Liver (tissue), 9 donors: ENCODE data around the gene ARMH3. TPM values are rescaled to one million over a fixed set of nuclear protein-coding genes. Genes with fewer than 3 reads are reported as not detected.

Source experiments
- DNase-seq: peaks from one replicate; pipeline ENCODE4 v3.0.0-alpha.2; 2017; ENCODE audit warnings: low spot score
- H3K27ac ChIP-seq, 2 donors: one replicate each; pipeline ENCODE4 v1.7.0; 2013; ENCODE audit warnings: inconsistent platforms in 2 of 2, low read length in 2 of 2, control low read depth in 1 of 2, low read depth in 1 of 2, mild to moderate bottlenecking in 1 of 2
- H3K27me3 ChIP-seq, 4 donors: one replicate each; pipeline versions ENCODE4 v1.6.1 to v1.7.0; 2013; ENCODE audit warnings: low read length in 3 of 4, inconsistent platforms in 1 of 4, mild to moderate bottlenecking in 1 of 4, moderate library complexity in 1 of 4; ENCODE audit not compliant: control insufficient read depth in 4 of 4, insufficient read depth in 4 of 4
- H3K36me3 ChIP-seq, 4 donors: one replicate each; pipeline versions ENCODE4 v1.6.1 to v1.7.0; 2013; ENCODE audit warnings: low read length in 3 of 4, mild to moderate bottlenecking in 3 of 4, low read depth in 1 of 4, moderate library complexity in 1 of 4; ENCODE audit not compliant: control insufficient read depth in 4 of 4, insufficient read depth in 3 of 4
- H3K4me1 ChIP-seq, 4 donors: one replicate each; pipeline versions ENCODE4 v1.6.1 to v1.7.0; 2013; ENCODE audit warnings: low read length in 3 of 4, mild to moderate bottlenecking in 3 of 4, moderate library complexity in 1 of 4; ENCODE audit not compliant: control insufficient read depth in 4 of 4, insufficient read depth in 4 of 4
- H3K4me3 ChIP-seq, 3 donors: one replicate each; pipeline versions ENCODE4 v1.6.1 to v1.7.0; 2013; ENCODE audit warnings: low read length in 3 of 3, control low read depth in 1 of 3, low read depth in 1 of 3, mild to moderate bottlenecking in 1 of 3
- H3K9ac ChIP-seq, 2 donors: one replicate each; pipeline ENCODE4 v1.7.0; 2013; ENCODE audit warnings: low read length in 2 of 2, mild to moderate bottlenecking in 2 of 2, moderate library complexity in 2 of 2, control low read depth in 1 of 2, low read depth in 1 of 2
- H3K9me3 ChIP-seq, 4 donors: one replicate each; pipeline versions ENCODE4 v1.6.1 to v1.7.0; 2013; ENCODE audit warnings: low read length in 3 of 4; ENCODE audit not compliant: control insufficient read depth in 4 of 4
- EGR1 ChIP-seq, 2 donors: IDR thresholded peaks; 2 replicates each; pipeline ENCODE4 v1.6.1; 2016 to 2018; ENCODE audit warnings: antibody characterized with exemption in 2 of 2, low read depth in 2 of 2
- FOXA1 ChIP-seq: IDR thresholded peaks from 2 replicates; pipeline ENCODE4 v1.6.1; 2016; ENCODE audit warnings: antibody characterized with exemption
- FOXA2 ChIP-seq: IDR thresholded peaks from 2 replicates; pipeline ENCODE4 v1.6.1; 2016; ENCODE audit warnings: antibody characterized with exemption
- GABPA ChIP-seq, 2 donors: IDR thresholded peaks in 1 of 2; conservative IDR thresholded peaks in 1 of 2; 2 replicates each; pipeline ENCODE4 v1.6.1; 2016; ENCODE audit warnings: antibody characterized with exemption in 2 of 2, mild to moderate bottlenecking in 1 of 2, moderate library complexity in 1 of 2
- HNF4A ChIP-seq, 2 donors: conservative IDR thresholded peaks; 2 replicates each; pipeline ENCODE4 v1.6.1; 2016; ENCODE audit warnings: antibody characterized with exemption in 2 of 2, mild to moderate bottlenecking in 2 of 2
- HNF4G ChIP-seq: IDR thresholded peaks from 2 replicates; pipeline ENCODE4 v1.6.1; 2016; ENCODE audit warnings: antibody characterized with exemption
- JUND ChIP-seq, 2 donors: IDR thresholded peaks; 2 replicates each; pipeline ENCODE4 v1.6.1; 2016; ENCODE audit warnings: antibody characterized with exemption in 2 of 2
- RAD21 ChIP-seq, 2 donors: IDR thresholded peaks; 2 replicates each; pipeline ENCODE4 v1.6.1; 2016; ENCODE audit warnings: antibody characterized with exemption in 2 of 2, mild to moderate bottlenecking in 2 of 2
- RXRA ChIP-seq, 2 donors: IDR thresholded peaks; 2 replicates each; pipeline ENCODE4 v1.6.1; 2017 to 2018; ENCODE audit warnings: antibody characterized with exemption in 2 of 2, mild to moderate bottlenecking in 1 of 2
- SP1 ChIP-seq: IDR thresholded peaks from 2 replicates; pipeline ENCODE4 v1.6.1; 2018; ENCODE audit warnings: antibody characterized with exemption, mild to moderate bottlenecking
- YY1 ChIP-seq: IDR thresholded peaks from 2 replicates; pipeline ENCODE4 v1.6.1; 2016; ENCODE audit warnings: antibody characterized with exemption, mild to moderate bottlenecking
- WGBS: extraction: QIAGEN DNeasy Blood & Tissue Kit; methylation state at CpG from one replicate; pipeline ENCODE4 v1.1.7; 2013; 5-methylcytosine and 5-hydroxymethylcytosine counted together
- polyA plus RNA-seq, 2 donors: library from polyadenylated mRNA; stranded (reverse) in 1 of 2; unstranded in 1 of 2; fragments of 200-250 nt in 1 of 2; fragments of >200 nt in 1 of 2; fragmentation: Nextera tagmentation in 1 of 2; extraction: Ambion mirVana in 1 of 2; gene quantifications; one replicate each; pipeline versions ENCODE4 v1.2.1 to v1.2.3, GENCODE V29; 2013 to 2015
- total RNA-seq, 2 donors: library from RNA; depleted of rRNA; stranded (reverse); fragments of >200 nt; gene quantifications; one replicate each; pipeline ENCODE4 v1.2.3, GENCODE V29; 2014
- TF ChIP-seq, protein P1 (sequence below): IDR thresholded peaks from 2 replicates; pipeline ENCODE4 v1.6.1; 2016; ENCODE audit warnings: antibody characterized with exemption
- TF ChIP-seq, protein P2 (sequence below): IDR thresholded peaks from 2 replicates; pipeline ENCODE4 v1.6.1; 2016; ENCODE audit warnings: antibody characterized with exemption
- TF ChIP-seq, protein P3 (sequence below): IDR thresholded peaks from 2 replicates; pipeline ENCODE4 v1.6.1; 2016; ENCODE audit warnings: antibody characterized with exemption, mild to moderate bottlenecking
- TF ChIP-seq, protein P4 (sequence below): IDR thresholded peaks from 2 replicates; pipeline ENCODE4 v1.6.1; 2016; ENCODE audit warnings: antibody characterized with exemption
- TF ChIP-seq, protein P5 (sequence below): fragments of 150-350 bp; IDR thresholded peaks from 2 replicates; pipeline ENCODE4 v1.5.1; 2017; ENCODE audit warnings: improper control_type of control experiment, low read depth, low read length; ENCODE audit not compliant: missing input control
- donor health status: healthy.
- donor health status: healthy.
- donor health status: healthy.
- donor health status: healthy.
- donor health status: healthy.

The ARMH3 gene
- total and polyA plus RNA-seq, 4 donors: 5.3 to 14.9 (median 9.2) TPM

DNA sequence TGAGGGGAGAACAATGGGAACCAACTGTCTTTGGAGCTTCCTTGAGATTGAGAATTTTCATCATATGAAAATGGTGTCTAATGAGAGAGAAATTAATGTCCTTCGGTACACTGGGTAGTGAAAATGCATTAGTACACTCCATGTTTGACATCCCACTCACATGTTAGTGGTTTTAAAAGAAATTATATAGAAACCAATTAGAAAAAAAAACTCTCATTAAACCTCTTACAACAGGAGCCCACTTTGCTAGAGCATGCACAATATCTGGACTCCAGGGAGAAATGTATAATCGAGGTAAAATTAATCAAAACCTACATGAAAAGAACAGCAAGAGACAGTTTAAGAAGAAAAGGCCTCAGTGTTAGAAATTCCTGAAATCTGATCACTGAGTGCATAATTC lies 133.1 kb downstream of the ARMH3 start:
- peaks cover 0 to 5% (median 1%) of the 10 kb centered on the region in 4 donors for H3K36me3 ChIP-seq
- 92% methylated on average over 2 of the region's 2 CpGs for WGBS
- no peaks in the 10 kb centered on the region for H3K4me1 ChIP-seq
- H3K9ac ChIP-seq: no peak overlapping the region
- H3K27ac ChIP-seq: no peak overlapping the region
- no peaks in the 10 kb centered on the region for H3K9me3 ChIP-seq
- no peak for DNase-seq
- TF ChIP-seq RXRA (IDR thresholded peaks at IDR 0.05): no peak
- TF ChIP-seq HNF4A (conservative IDR thresholded peaks at IDR 0.05): no peak
- no peak for TF ChIP-seq GABPA (IDR thresholded peaks at IDR 0.05 in 1 of 2, conservative IDR thresholded peaks at IDR 0.05 in 1 of 2)
- no peak for TF ChIP-seq EGR1 (IDR thresholded peaks at IDR 0.05; ENCODE audit: low read depth in 2 of 2)
- TF ChIP-seq, protein P1, sequence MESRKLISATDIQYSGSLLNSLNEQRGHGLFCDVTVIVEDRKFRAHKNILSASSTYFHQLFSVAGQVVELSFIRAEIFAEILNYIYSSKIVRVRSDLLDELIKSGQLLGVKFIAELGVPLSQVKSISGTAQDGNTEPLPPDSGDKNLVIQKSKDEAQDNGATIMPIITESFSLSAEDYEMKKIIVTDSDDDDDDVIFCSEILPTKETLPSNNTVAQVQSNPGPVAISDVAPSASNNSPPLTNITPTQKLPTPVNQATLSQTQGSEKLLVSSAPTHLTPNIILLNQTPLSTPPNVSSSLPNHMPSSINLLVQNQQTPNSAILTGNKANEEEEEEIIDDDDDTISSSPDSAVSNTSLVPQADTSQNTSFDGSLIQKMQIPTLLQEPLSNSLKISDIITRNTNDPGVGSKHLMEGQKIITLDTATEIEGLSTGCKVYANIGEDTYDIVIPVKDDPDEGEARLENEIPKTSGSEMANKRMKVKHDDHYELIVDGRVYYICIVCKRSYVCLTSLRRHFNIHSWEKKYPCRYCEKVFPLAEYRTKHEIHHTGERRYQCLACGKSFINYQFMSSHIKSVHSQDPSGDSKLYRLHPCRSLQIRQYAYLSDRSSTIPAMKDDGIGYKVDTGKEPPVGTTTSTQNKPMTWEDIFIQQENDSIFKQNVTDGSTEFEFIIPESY: no peak
- no peak for TF ChIP-seq FOXA2
- no peak for TF ChIP-seq HNF4G
- no peak for TF ChIP-seq YY1
- TF ChIP-seq, protein P2, sequence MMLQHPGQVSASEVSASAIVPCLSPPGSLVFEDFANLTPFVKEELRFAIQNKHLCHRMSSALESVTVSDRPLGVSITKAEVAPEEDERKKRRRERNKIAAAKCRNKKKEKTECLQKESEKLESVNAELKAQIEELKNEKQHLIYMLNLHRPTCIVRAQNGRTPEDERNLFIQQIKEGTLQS: no peak
- TF ChIP-seq RAD21 (IDR thresholded peaks at IDR 0.05): no peak
- no peak for TF ChIP-seq SP1
- TF ChIP-seq JUND (IDR thresholded peaks at IDR 0.05): no peak
- TF ChIP-seq FOXA1: no peak
- TF ChIP-seq, protein P3, sequence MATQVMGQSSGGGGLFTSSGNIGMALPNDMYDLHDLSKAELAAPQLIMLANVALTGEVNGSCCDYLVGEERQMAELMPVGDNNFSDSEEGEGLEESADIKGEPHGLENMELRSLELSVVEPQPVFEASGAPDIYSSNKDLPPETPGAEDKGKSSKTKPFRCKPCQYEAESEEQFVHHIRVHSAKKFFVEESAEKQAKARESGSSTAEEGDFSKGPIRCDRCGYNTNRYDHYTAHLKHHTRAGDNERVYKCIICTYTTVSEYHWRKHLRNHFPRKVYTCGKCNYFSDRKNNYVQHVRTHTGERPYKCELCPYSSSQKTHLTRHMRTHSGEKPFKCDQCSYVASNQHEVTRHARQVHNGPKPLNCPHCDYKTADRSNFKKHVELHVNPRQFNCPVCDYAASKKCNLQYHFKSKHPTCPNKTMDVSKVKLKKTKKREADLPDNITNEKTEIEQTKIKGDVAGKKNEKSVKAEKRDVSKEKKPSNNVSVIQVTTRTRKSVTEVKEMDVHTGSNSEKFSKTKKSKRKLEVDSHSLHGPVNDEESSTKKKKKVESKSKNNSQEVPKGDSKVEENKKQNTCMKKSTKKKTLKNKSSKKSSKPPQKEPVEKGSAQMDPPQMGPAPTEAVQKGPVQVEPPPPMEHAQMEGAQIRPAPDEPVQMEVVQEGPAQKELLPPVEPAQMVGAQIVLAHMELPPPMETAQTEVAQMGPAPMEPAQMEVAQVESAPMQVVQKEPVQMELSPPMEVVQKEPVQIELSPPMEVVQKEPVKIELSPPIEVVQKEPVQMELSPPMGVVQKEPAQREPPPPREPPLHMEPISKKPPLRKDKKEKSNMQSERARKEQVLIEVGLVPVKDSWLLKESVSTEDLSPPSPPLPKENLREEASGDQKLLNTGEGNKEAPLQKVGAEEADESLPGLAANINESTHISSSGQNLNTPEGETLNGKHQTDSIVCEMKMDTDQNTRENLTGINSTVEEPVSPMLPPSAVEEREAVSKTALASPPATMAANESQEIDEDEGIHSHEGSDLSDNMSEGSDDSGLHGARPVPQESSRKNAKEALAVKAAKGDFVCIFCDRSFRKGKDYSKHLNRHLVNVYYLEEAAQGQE: no peak
- TF ChIP-seq, protein P4, sequence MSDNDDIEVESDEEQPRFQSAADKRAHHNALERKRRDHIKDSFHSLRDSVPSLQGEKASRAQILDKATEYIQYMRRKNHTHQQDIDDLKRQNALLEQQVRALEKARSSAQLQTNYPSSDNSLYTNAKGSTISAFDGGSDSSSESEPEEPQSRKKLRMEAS: no peak
- TF ChIP-seq, protein P5, sequence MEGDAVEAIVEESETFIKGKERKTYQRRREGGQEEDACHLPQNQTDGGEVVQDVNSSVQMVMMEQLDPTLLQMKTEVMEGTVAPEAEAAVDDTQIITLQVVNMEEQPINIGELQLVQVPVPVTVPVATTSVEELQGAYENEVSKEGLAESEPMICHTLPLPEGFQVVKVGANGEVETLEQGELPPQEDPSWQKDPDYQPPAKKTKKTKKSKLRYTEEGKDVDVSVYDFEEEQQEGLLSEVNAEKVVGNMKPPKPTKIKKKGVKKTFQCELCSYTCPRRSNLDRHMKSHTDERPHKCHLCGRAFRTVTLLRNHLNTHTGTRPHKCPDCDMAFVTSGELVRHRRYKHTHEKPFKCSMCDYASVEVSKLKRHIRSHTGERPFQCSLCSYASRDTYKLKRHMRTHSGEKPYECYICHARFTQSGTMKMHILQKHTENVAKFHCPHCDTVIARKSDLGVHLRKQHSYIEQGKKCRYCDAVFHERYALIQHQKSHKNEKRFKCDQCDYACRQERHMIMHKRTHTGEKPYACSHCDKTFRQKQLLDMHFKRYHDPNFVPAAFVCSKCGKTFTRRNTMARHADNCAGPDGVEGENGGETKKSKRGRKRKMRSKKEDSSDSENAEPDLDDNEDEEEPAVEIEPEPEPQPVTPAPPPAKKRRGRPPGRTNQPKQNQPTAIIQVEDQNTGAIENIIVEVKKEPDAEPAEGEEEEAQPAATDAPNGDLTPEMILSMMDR: no peak
- H3K27me3 ChIP-seq: no peaks in the 10 kb centered on the region
- no peak overlapping the region for H3K4me3 ChIP-seq

DNA sequence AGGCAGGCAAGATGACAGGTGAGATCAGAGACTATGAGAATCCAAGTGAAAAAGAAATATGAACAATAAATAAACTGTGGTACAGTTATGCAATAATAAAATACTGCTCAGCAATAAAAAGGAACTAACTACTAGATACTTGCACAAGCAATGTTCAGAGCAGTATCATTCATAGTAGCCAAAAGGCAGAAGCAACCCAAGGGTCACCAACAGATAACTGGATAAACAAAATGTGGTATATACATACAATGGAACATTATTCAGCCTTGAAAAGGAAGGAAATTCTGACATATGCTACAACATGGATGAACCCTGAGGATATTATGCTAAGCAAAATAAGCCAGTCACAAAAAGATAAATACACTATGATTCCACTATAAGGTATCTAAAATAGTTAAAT lies 135.4 kb downstream of the ARMH3 start:
- no peaks in the 10 kb centered on the region for H3K4me1 ChIP-seq
- H3K9ac ChIP-seq: no peak overlapping the region
- H3K27me3 ChIP-seq: no peaks in the 10 kb centered on the region
- H3K27ac ChIP-seq: no peak overlapping the region
- peaks cover 0 to 3% (median 0%) of the 10 kb centered on the region in 4 donors for H3K36me3 ChIP-seq
- TF ChIP-seq, protein P4: no peak
- no peak for TF ChIP-seq EGR1 (IDR thresholded peaks at IDR 0.05; ENCODE audit: low read depth in 2 of 2)
- TF ChIP-seq, protein P1: no peak
- TF ChIP-seq JUND (IDR thresholded peaks at IDR 0.05): no peak
- no peak overlapping the region for H3K4me3 ChIP-seq
- DNase-seq: no peak
- no peaks in the 10 kb centered on the region for H3K9me3 ChIP-seq
